ENCODE results near the gene RGS21.

The RGS21 gene

DNA sequence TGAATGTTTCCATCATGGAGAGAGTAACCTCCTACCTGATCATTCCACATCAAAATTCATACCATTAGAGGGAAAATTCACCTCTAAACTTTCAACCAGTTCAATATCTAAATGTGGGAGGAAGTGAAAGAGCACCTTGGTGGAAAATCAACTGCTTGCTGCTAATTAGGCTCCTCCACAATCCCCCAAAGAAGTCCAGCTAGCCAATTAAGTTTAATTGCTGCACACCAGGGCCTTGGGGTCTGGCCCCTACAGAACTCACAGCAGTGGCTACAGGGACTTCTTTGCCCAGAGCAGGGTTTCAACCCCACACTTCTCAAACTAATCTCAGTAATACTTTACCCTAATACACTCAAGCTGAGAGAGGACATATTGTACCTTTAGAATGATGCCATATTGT is 62.1 kb downstream of the RGS21 start:
- Mint-ChIP-seq H3K4me3 (no peak overlapping the region), H3K9me3 (peaks cover 5% of the 10 kb centered on the region), H3K36me3 (ENCODE audit: low read depth) (no peaks in the 10 kb centered on the region), H3K27me3 (ENCODE audit: low read depth) (no peaks in the 10 kb centered on the region), H3K4me1 (no peaks in the 10 kb centered on the region), H3K27ac (no peak overlapping the region)
- TF ChIP-seq, protein P1, sequence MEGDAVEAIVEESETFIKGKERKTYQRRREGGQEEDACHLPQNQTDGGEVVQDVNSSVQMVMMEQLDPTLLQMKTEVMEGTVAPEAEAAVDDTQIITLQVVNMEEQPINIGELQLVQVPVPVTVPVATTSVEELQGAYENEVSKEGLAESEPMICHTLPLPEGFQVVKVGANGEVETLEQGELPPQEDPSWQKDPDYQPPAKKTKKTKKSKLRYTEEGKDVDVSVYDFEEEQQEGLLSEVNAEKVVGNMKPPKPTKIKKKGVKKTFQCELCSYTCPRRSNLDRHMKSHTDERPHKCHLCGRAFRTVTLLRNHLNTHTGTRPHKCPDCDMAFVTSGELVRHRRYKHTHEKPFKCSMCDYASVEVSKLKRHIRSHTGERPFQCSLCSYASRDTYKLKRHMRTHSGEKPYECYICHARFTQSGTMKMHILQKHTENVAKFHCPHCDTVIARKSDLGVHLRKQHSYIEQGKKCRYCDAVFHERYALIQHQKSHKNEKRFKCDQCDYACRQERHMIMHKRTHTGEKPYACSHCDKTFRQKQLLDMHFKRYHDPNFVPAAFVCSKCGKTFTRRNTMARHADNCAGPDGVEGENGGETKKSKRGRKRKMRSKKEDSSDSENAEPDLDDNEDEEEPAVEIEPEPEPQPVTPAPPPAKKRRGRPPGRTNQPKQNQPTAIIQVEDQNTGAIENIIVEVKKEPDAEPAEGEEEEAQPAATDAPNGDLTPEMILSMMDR (IDR thresholded peaks at IDR 0.05; ENCODE audit: unreplicated experiment in 3 of 3) = no peak

DNA sequence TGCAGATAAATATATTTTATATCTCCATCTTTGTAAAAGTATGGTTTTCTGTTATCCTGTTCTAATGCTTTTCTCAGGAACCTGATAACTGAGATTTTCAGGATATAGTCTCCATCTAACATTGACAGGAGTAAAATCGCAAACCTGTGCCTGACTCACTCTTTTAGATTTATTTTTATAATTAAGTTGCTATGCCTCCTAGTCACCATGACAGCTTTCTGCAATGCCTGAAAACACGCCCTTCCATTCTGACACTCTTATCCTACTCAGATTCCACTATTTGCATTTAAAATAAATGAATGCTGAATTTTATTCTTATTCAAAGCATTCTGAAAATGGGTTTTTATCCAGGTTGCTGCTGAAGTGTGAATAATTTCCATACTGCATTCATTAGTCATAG is 62.8 kb downstream of the RGS21 start:
- H3K36me3 Mint-ChIP-seq (ENCODE audit: low read depth) = no peaks in the 10 kb centered on the region
- peaks cover 6% of the 10 kb centered on the region for H3K9me3 Mint-ChIP-seq
- TF ChIP-seq, protein P1 (IDR thresholded peaks at IDR 0.05; ENCODE audit: unreplicated experiment in 3 of 3) = no peak
- H3K4me1 Mint-ChIP-seq = no peaks in the 10 kb centered on the region
- no peaks in the 10 kb centered on the region for H3K27me3 Mint-ChIP-seq (ENCODE audit: low read depth)
- H3K4me3 Mint-ChIP-seq = no peak overlapping the region
- H3K27ac Mint-ChIP-seq = no peak overlapping the region

DNA sequence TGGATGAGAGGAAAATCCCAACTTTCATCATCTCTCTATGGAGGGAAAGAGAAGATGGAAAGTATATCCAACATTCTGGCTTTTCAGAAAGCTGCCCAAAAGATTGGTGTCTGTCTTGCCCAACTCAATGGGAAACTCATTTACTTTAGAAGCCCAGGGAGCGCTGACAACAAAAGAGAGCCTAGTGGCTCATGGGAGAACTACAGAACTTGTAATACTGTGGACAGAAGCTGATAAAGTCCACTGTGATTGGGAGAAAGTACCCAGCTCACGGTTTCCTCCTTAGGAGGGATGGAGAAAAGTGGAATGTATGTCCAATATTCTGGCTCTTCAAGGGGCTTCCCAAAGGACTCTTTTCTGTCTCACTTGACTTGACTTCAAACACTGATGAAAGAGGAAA is 66.0 kb downstream of the RGS21 start:
- TF ChIP-seq, protein P1 (IDR thresholded peaks at IDR 0.05; ENCODE audit: unreplicated experiment in 3 of 3) = no peak
- peaks cover 12% of the 10 kb centered on the region for H3K9me3 Mint-ChIP-seq
- H3K27ac Mint-ChIP-seq = no peak overlapping the region
- H3K36me3 Mint-ChIP-seq (ENCODE audit: low read depth) = no peaks in the 10 kb centered on the region
- no peaks in the 10 kb centered on the region for H3K4me1 Mint-ChIP-seq
- H3K27me3 Mint-ChIP-seq (ENCODE audit: low read depth) = no peaks in the 10 kb centered on the region
- H3K4me3 Mint-ChIP-seq = no peak overlapping the region

DNA sequence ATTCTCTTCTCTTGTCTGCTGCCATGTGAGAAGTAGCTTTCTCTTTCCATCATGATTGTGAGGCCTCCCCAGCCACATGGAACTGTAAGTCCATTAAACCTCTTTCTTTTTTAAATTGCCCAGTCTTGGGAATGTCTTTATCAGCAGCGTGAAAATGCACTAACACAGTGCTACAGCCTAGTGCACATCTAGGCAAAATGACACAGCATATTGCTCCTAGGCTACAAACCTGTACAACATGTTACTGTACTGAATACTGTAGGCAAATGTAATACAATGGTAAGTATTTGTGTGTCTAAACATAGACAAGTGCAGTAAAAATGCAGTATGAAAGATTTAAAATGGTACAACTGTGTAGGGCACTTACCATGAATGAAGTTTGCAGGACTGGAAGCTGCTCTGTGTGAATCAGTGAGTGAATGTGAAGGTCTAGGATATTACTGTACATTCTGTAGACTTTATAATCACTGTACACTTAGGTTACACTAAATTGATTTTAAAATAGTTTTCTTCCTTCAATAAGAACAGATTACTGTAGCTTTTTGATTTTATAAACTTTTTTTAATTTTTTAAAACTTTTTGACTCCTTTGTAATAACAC is 69.4 kb downstream of the RGS21 start:
- H3K4me3 Mint-ChIP-seq = no peak overlapping the region
- TF ChIP-seq, protein P1 (IDR thresholded peaks at IDR 0.05; ENCODE audit: unreplicated experiment in 3 of 3) = no peak
- H3K36me3 Mint-ChIP-seq (ENCODE audit: low read depth) = no peaks in the 10 kb centered on the region
- H3K4me1 Mint-ChIP-seq = no peaks in the 10 kb centered on the region
- H3K27ac Mint-ChIP-seq = no peak overlapping the region
- peaks cover 12% of the 10 kb centered on the region for H3K9me3 Mint-ChIP-seq
- no peaks in the 10 kb centered on the region for H3K27me3 Mint-ChIP-seq (ENCODE audit: low read depth)

DNA sequence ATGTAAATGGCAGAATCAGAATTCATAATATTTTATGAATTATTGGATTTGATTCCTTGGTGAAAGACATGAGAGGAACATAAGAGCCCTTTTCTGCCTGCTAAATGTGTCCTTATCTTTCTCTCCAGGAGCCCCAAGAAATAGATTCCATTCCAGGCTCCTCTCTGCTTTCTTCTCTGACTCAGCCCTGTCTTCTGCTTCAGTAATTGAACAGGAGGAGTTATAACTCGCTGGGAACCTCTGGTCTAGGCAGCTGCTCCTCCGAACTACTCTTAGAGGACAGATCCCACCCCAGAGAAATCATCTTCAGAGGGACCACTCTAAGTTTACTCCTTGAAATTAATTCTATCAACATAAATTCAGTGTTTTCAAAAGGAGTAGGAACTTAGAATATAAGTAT is 78.4 kb downstream of the RGS21 start:
- H3K4me1 Mint-ChIP-seq = no peaks in the 10 kb centered on the region
- no peaks in the 10 kb centered on the region for H3K36me3 Mint-ChIP-seq (ENCODE audit: low read depth)
- H3K27ac Mint-ChIP-seq = no peak overlapping the region
- TF ChIP-seq, protein P1 (IDR thresholded peaks at IDR 0.05; ENCODE audit: unreplicated experiment in 3 of 3) = no peak
- no peak overlapping the region for H3K4me3 Mint-ChIP-seq
- no peaks in the 10 kb centered on the region for H3K9me3 Mint-ChIP-seq
- H3K27me3 Mint-ChIP-seq (ENCODE audit: low read depth) = no peaks in the 10 kb centered on the region

DNA sequence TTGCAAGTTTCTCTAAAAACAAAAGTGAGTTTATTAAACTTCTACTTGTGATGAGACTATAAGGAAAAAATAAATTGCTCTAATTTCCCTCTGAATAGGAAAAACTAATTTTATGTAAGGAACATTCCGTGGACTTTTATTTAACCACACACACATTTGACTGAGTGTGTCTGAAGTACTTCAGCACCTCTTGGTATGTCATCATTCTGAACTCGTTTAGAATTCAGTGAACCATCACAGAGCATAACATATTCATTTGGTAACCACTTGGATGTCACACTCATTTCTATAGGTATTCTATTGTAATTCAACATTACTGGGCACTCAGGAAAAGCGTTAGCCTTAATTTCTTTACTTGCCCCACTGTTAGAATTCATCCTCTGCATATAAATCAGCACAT is 79.1 kb downstream of the RGS21 start:
- H3K27ac Mint-ChIP-seq = no peak overlapping the region
- no peaks in the 10 kb centered on the region for H3K27me3 Mint-ChIP-seq (ENCODE audit: low read depth)
- H3K4me3 Mint-ChIP-seq = no peak overlapping the region
- no peaks in the 10 kb centered on the region for H3K4me1 Mint-ChIP-seq
- no peaks in the 10 kb centered on the region for H3K9me3 Mint-ChIP-seq
- H3K36me3 Mint-ChIP-seq (ENCODE audit: low read depth) = no peaks in the 10 kb centered on the region
- TF ChIP-seq, protein P1 (IDR thresholded peaks at IDR 0.05; ENCODE audit: unreplicated experiment in 3 of 3) = no peak
